Measurements from ENCODE around the gene FBXW8.

The FBXW8 gene

GRCh38 chr12:116996621-116997020 is 85.9 kb downstream of the FBXW8 start:
- no peak for TF ChIP-seq CTCF (IDR thresholded peaks at IDR 0.05; ENCODE audit: control insufficient read depth, insufficient read depth, low read depth, low read length, missing control alignments)
- no peak overlapping the region for H3K4me3 ChIP-seq (ENCODE audit: control insufficient read depth, low read depth, low read length)
- DNase-seq (ENCODE audit: low read depth), result no peak

GRCh38 chr12:116999066-116999465 is 88.3 kb downstream of the FBXW8 start:
- H3K4me3 ChIP-seq (ENCODE audit: control insufficient read depth, low read depth, low read length), result no peak overlapping the region
- no peak for DNase-seq (ENCODE audit: low read depth)
- no peak for TF ChIP-seq CTCF (IDR thresholded peaks at IDR 0.05; ENCODE audit: control insufficient read depth, insufficient read depth, low read depth, low read length, missing control alignments)

- H3K4me3 ChIP-seq (ENCODE audit: control insufficient read depth, low read depth, low read length), result no peak overlapping the region
- TF ChIP-seq CTCF (IDR thresholded peaks at IDR 0.05; ENCODE audit: control insufficient read depth, insufficient read depth, low read depth, low read length, missing control alignments), result no peak
- DNase-seq (ENCODE audit: low read depth), result no peak
Observed at GRCh38 chr12:117000316-117000715, 89.6 kb downstream of the FBXW8 start.

- no peak for TF ChIP-seq CTCF (IDR thresholded peaks at IDR 0.05; ENCODE audit: control insufficient read depth, insufficient read depth, low read depth, low read length, missing control alignments)
- DNase-seq (ENCODE audit: low read depth), result no peak
- H3K4me3 ChIP-seq (ENCODE audit: control insufficient read depth, low read depth, low read length), result no peak overlapping the region
Observed at GRCh38 chr12:117002051-117002817, 91.5 kb downstream of the FBXW8 start.

GRCh38 chr12:117003883-117004404 is 93.2 kb downstream of the FBXW8 start:
- DNase-seq (ENCODE audit: low read depth), result no peak
- TF ChIP-seq CTCF (IDR thresholded peaks at IDR 0.05; ENCODE audit: control insufficient read depth, insufficient read depth, low read depth, low read length, missing control alignments), result no peak
- H3K4me3 ChIP-seq (ENCODE audit: control insufficient read depth, low read depth, low read length), result no peak overlapping the region

- H3K4me3 ChIP-seq (ENCODE audit: control insufficient read depth, low read depth, low read length), result no peak overlapping the region
- TF ChIP-seq CTCF (IDR thresholded peaks at IDR 0.05; ENCODE audit: control insufficient read depth, insufficient read depth, low read depth, low read length, missing control alignments), result no peak
- DNase-seq (ENCODE audit: low read depth), result no peak
Observed at GRCh38 chr12:117005417-117006046, 94.8 kb downstream of the FBXW8 start.
